ENCODE results near the gene PPARD.

GRCh38 chr6:35305117-35305516, 37.2 kb upstream of the PPARD start:
- TF ChIP-seq CTCF (IDR thresholded peaks at IDR 0.05) (no peak), POLR2A (IDR thresholded peaks at IDR 0.05) (no peak)

Measured in adrenal gland (tissue), 5 donors.